Measurements from ENCODE around the gene APPBP2.

DNA sequence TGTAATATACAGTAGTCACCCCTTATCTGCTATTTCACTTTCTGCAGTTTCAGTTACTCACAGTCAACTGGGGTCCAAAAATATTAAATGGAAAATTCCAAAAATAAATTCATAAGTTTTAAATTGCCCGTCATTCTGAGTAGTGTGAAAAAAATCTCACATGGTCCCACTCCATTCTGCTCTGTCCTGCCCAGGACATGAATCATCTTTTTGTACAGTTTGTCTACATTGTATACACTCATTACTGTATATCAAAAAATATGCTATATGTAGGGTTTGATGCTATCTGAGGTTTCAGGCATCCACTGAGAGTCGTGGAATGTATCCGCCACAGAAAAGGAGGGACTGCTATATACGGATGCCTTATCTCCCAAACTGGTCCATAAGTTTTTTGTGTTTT lies 16.0 kb upstream of the APPBP2 start:
- no peak for TF ChIP-seq EZH2phosphoT487 (IDR thresholded peaks at IDR 0.05; ENCODE audit: borderline replicate concordance, low read depth)
- TF ChIP-seq FOXM1 (IDR thresholded peaks at IDR 0.05; ENCODE audit: low read depth): no peak
- TF ChIP-seq CTCF (IDR thresholded peaks at IDR 0.05): no peak
- TF ChIP-seq REST (IDR thresholded peaks at IDR 0.05; ENCODE audit: low read depth, low read length): no peak
- no peak for TF ChIP-seq POLR2AphosphoS5 (IDR thresholded peaks at IDR 0.05; ENCODE audit: low read depth, low read length)
